Large intestine (tissue), 12 donors: ENCODE data around the gene ARMC12. TPM values are rescaled to one million over a fixed set of nuclear protein-coding genes. Genes with fewer than 3 reads are reported as not detected.
A peak's percentile ranks its signal among the peaks of the same experiment; 100 is the strongest.
"Not testable (repeated sequence)": the region's sequence is repeated elsewhere in the genome, so short reads cannot be mapped to it uniquely, and the experiment has no call there.

Source experiments
- DNase-seq, 2 donors: peaks; one replicate each; pipeline versions ENCODE4 v3.0.0 to v3.0.0-alpha.2; 2013
- H3K27ac ChIP-seq: one replicate; pipeline ENCODE4 v1.5.1; 2013; ENCODE audit warnings: low read length
- H3K27me3 ChIP-seq: 2 replicates; pipeline ENCODE4 v1.6.1; 2013; ENCODE audit warnings: low read length; ENCODE audit not compliant: control insufficient read depth, insufficient read depth
- H3K36me3 ChIP-seq: 2 replicates; pipeline ENCODE4 v1.6.1; 2013; ENCODE audit warnings: low read length; ENCODE audit not compliant: control insufficient read depth, insufficient read depth
- H3K4me1 ChIP-seq: one replicate; pipeline ENCODE4 v1.6.1; 2013; ENCODE audit warnings: low read length; ENCODE audit not compliant: control insufficient read depth, insufficient read depth
- H3K4me3 ChIP-seq: one replicate; pipeline ENCODE4 v1.5.1; 2013; ENCODE audit warnings: low read length
- H3K9me3 ChIP-seq: one replicate; pipeline ENCODE4 v1.6.1; 2013; ENCODE audit warnings: mild to moderate bottlenecking, low read depth, low read length, moderate library complexity; ENCODE audit not compliant: control insufficient read depth
- WGBS: methylation state at CpG from one replicate; pipeline ENCODE4 v1.1.5; 2013; ENCODE audit warnings: low lambda C conversion rate; ENCODE audit not compliant: insufficient coverage; 5-methylcytosine and 5-hydroxymethylcytosine counted together
- long read RNA-seq, 11 donors: transcript quantifications; one replicate each; lab custom pipeline, GENCODE V29; 2026
- polyA plus RNA-seq: library from polyadenylated mRNA; unstranded; fragments of 120-200 nt; gene quantifications from one replicate; pipeline ENCODE4 v1.2.1, GENCODE V29; 2013

ARMC12 gene
- 0.51 TPM for polyA plus RNA-seq
- long read RNA-seq, donor 1 = 0 reads
- long read RNA-seq, donor 2 = 0 reads
- long read RNA-seq, donor 3 = 0 reads
- long read RNA-seq, donor 4 = 0 reads
- long read RNA-seq, donor 5 = 0 reads
- long read RNA-seq, donor 6 = 0 reads
- long read RNA-seq, donor 7 = 0 reads
- long read RNA-seq, donor 8 = 0 reads
- long read RNA-seq, donor 9 = 0 reads
- long read RNA-seq, donor 10 = 0 reads
- long read RNA-seq, donor 11 = 0 reads

GRCh38 chr6:35736982-35737412, at the start of gene ARMC12:
Gene ARMC12, plus strand, starts transcription at chr6:35737032. Its CDS starts 77 bp downstream, at chr6:35737109.
- no peak for DNase-seq
- no peaks in the 10 kb centered on the region for H3K9me3 ChIP-seq
- H3K36me3 ChIP-seq = no peaks in the 10 kb centered on the region
- peaks cover 27% of the 10 kb centered on the region for H3K4me1 ChIP-seq
- no peak within 1 kb of the TSS for H3K27ac ChIP-seq
- no CpG with 5 or more reads among the region's 10 CpGs for WGBS
- H3K4me3 ChIP-seq = no peak within 1 kb of the TSS
- no peaks in the 10 kb centered on the region for H3K27me3 ChIP-seq

- no peaks in the 10 kb centered on the region for H3K36me3 ChIP-seq
- H3K9me3 ChIP-seq = no peaks in the 10 kb centered on the region
- H3K4me1 ChIP-seq = no peaks in the 10 kb centered on the region
- H3K4me3 ChIP-seq = peak overlapping the region; percentile 42
- WGBS = no CpG with 5 or more reads among the region's 100 CpGs
- no peaks in the 10 kb centered on the region for H3K27me3 ChIP-seq
- peak overlapping the region; percentile 0 for H3K27ac ChIP-seq
- peak; percentile 15 to 64 for DNase-seq
These were observed 48.9 kb upstream of the ARMC12 start for GRCh38 chr6:35687658-35688604.

GRCh38 chr6:35688605-35689322, 48.1 kb upstream of the ARMC12 start, which contains the start of gene FKBP5:
Gene FKBP5, minus strand, starts transcription at chr6:35688915. Its CDS starts 46,091 bp downstream, at chr6:35642824.
- Histone ChIP-seq H3K4me3 (peak within 1 kb of the TSS; percentile 42), H3K27me3 (no peaks in the 10 kb centered on the region), H3K27ac (peak within 1 kb of the TSS; percentile 0), H3K9me3 (no peaks in the 10 kb centered on the region), H3K36me3 (no peaks in the 10 kb centered on the region), H3K4me1 (no peaks in the 10 kb centered on the region)
- WGBS = no CpG with 5 or more reads among the region's 80 CpGs
- DNase-seq = peak; percentile 70 to 89

- H3K4me3 ChIP-seq, H3K36me3 ChIP-seq, DNase-seq, H3K9me3 ChIP-seq, H3K27ac ChIP-seq, H3K27me3 ChIP-seq, H3K4me1 ChIP-seq: not testable (repeated sequence)
- 100% methylated on average over 2 of the region's 16 CpGs for WGBS
These were observed 46.8 kb upstream of the ARMC12 start for GRCh38 chr6:35690006-35690405.

GRCh38 chr6:35690484-35690883, 46.3 kb upstream of the ARMC12 start:
- 90% methylated on average over 2 of the region's 9 CpGs for WGBS
- Histone ChIP-seq H3K27me3 (no peaks in the 10 kb centered on the region), H3K36me3 (no peaks in the 10 kb centered on the region), H3K27ac (no peak overlapping the region), H3K4me3 (no peak overlapping the region), H3K9me3 (no peaks in the 10 kb centered on the region), H3K4me1 (no peaks in the 10 kb centered on the region)
- no peak for DNase-seq

- H3K27ac ChIP-seq = no peak overlapping the region
- H3K4me3 ChIP-seq = no peak overlapping the region
- WGBS = no CpG with 5 or more reads among the region's 10 CpGs
- H3K27me3 ChIP-seq = no peaks in the 10 kb centered on the region
- no peaks in the 10 kb centered on the region for H3K4me1 ChIP-seq
- DNase-seq = no peak
- H3K9me3 ChIP-seq = no peaks in the 10 kb centered on the region
- no peaks in the 10 kb centered on the region for H3K36me3 ChIP-seq
These were observed 45.6 kb upstream of the ARMC12 start for GRCh38 chr6:35691027-35691824.

- no peak for DNase-seq
- Histone ChIP-seq H3K9me3 (no peaks in the 10 kb centered on the region), H3K27me3 (no peaks in the 10 kb centered on the region), H3K36me3 (no peaks in the 10 kb centered on the region), H3K4me1 (no peaks in the 10 kb centered on the region), H3K27ac (no peak overlapping the region), H3K4me3 (no peak overlapping the region)
- WGBS = no CpG with 5 or more reads among the region's 2 CpGs
These were observed 42.4 kb upstream of the ARMC12 start for GRCh38 chr6:35694462-35694861.

- DNase-seq, H3K9me3 ChIP-seq, H3K36me3 ChIP-seq, H3K4me1 ChIP-seq, H3K27me3 ChIP-seq, H3K4me3 ChIP-seq, H3K27ac ChIP-seq: not testable (repeated sequence)
- WGBS = 100% methylated on average over 2 of the region's 7 CpGs
These were observed 38.4 kb upstream of the ARMC12 start for GRCh38 chr6:35698430-35698829.

GRCh38 chr6:35698858-35699257, 38.0 kb upstream of the ARMC12 start:
- Histone ChIP-seq H3K4me1 (no peaks in the 10 kb centered on the region), H3K4me3 (no peak overlapping the region), H3K9me3 (no peaks in the 10 kb centered on the region), H3K27ac (no peak overlapping the region), H3K27me3 (no peaks in the 10 kb centered on the region), H3K36me3 (no peaks in the 10 kb centered on the region)
- DNase-seq = no peak
- WGBS = no CpG with 5 or more reads among the region's 3 CpGs

- no peak overlapping the region for H3K27ac ChIP-seq
- H3K27me3 ChIP-seq = no peaks in the 10 kb centered on the region
- H3K9me3 ChIP-seq = no peaks in the 10 kb centered on the region
- no peaks in the 10 kb centered on the region for H3K4me1 ChIP-seq
- DNase-seq = no peak
- H3K36me3 ChIP-seq = no peaks in the 10 kb centered on the region
- H3K4me3 ChIP-seq = no peak overlapping the region
These were observed 33.3 kb upstream of the ARMC12 start for GRCh38 chr6:35703554-35703953.
